Right atrium auricular region (tissue), 2 donors: ENCODE measurements around the gene RPL3. TPM values are rescaled to one million over a fixed set of nuclear protein-coding genes. Genes with fewer than 3 reads are reported as not detected.

Experiments used
- DNase-seq: peaks from one replicate; pipeline ENCODE4 v3.0.0-alpha.2; 2019; ENCODE audit warnings: low spot score
- H3K27ac ChIP-seq, 2 donors: fragments of 200-600 bp; sonication (generic); 1 replicate in 1 of 2; 2 replicates in 1 of 2; pipeline ENCODE4 v1.5.1; 2016 to 2019
- H3K27me3 ChIP-seq, 2 donors: fragments of 200-600 bp; sonication (generic); one replicate each; pipeline versions ENCODE4 v1.5.1 to v1.6.0; 2017 to 2019
- H3K36me3 ChIP-seq: fragments of 200-600 bp; sonication (generic); one replicate; pipeline ENCODE4 v1.5.1; 2016
- H3K4me1 ChIP-seq, 2 donors: fragments of 200-600 bp; sonication (generic); one replicate each; pipeline versions ENCODE4 v1.5.1 to v1.6.0; 2017 to 2019
- H3K4me3 ChIP-seq, 2 donors: fragments of 200-600 bp; sonication (generic); 1 replicate in 1 of 2; 2 replicates in 1 of 2; pipeline ENCODE4 v1.5.1; 2017 to 2019; ENCODE audit warnings: mild to moderate bottlenecking in 1 of 2, moderate library complexity in 1 of 2
- H3K9me3 ChIP-seq, 2 donors: fragments of 200-600 bp; sonication (generic); one replicate each; pipeline ENCODE4 v1.5.1; 2019
- CTCF ChIP-seq, 2 donors: fragments of 200-600 bp; sonication (generic); IDR thresholded peaks; one replicate each; pipeline ENCODE4 v1.5.1; 2019; ENCODE audit warnings: antibody characterized with exemption in 2 of 2
- total RNA-seq, 2 donors: library from RNA; depleted of rRNA; stranded (reverse); fragments of >200 nt; gene quantifications; one replicate each; pipeline ENCODE4 v1.1.0, GENCODE V29; 2016

The RPL3 gene
- total RNA-seq, 2 donors from 2014 or later, result 440 to 1,190 TPM

DNA sequence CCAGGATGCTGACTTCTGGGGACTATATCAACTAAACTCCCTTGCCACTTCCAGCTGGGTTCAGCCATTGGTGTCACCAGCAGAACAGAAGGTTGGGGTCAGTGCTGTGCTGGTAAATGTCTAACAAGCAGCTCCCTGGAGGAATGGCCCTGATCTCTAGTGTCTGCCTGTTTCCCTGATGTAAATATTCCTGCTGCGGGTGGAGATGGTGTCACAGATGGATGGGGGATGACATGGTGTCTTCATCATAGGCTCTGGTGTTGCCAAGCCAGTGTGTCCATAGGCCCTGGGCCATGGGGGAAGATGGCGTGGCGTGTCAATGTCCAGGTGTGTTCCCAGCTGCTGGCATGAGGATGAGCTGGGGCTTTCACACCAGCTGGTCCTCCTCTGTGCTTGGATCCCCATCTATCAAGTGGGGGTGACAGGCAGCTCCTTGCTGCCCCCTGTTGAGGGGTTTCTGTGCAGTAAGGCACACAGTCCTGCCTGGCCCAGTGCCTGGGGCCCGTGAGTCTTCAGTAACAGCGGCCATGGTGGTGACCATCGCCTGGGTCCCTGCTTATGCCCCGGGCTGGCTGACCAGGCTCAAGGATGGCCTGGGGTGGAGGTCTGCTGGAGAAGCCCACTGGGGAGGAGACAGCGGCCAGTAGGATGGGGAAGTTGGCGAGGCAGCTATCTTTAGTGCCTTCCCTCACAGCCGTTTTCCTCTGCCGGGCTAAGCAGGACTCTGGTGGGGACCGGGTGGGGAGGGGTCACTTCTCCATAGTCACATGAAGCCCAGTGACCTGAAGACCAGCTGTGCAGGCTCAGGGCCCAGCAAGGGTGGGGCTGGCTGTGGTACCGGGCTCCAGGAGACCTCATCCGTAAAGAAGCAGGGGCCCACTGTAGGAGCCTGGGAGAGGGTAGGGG, 12.7 kb downstream of the RPL3 start:
- Histone ChIP-seq H3K9me3 (no peaks in the 10 kb centered on the region), H3K36me3 (peaks cover 2% of the 10 kb centered on the region), H3K27me3 (no peaks in the 10 kb centered on the region), H3K4me3 (no peak overlapping the region), H3K27ac (no peak overlapping the region), H3K4me1 (peaks cover 0 to 41% of the 10 kb centered on the region in 2 donors)
- DNase-seq, result no peak
- peak in 1 of 2 donors; percentile 47 for TF ChIP-seq CTCF (IDR thresholded peaks at IDR 0.05)

- Histone ChIP-seq H3K4me1 (peaks cover 0 to 44% of the 10 kb centered on the region in 2 donors), H3K4me3 (no peak overlapping the region), H3K9me3 (no peaks in the 10 kb centered on the region), H3K36me3 (no peaks in the 10 kb centered on the region), H3K27me3 (no peaks in the 10 kb centered on the region), H3K27ac (no peak overlapping the region)
- no peak for TF ChIP-seq CTCF (IDR thresholded peaks at IDR 0.05)
- no peak for DNase-seq
These were observed 15.3 kb downstream of the RPL3 start for GRCh38 chr22:39303892-39304671.

GRCh38 chr22:39303358-39303757, 16.1 kb downstream of the RPL3 start:
- Histone ChIP-seq H3K36me3 (no peaks in the 10 kb centered on the region), H3K4me1 (peaks cover 0 to 44% of the 10 kb centered on the region in 2 donors), H3K4me3 (no peak overlapping the region), H3K9me3 (no peaks in the 10 kb centered on the region), H3K27ac (no peak overlapping the region), H3K27me3 (no peaks in the 10 kb centered on the region)
- DNase-seq, result no peak
- TF ChIP-seq CTCF (IDR thresholded peaks at IDR 0.05), result no peak

GRCh38 chr22:39302431-39302960, 16.9 kb downstream of the RPL3 start:
- H3K36me3 ChIP-seq, result no peaks in the 10 kb centered on the region
- H3K9me3 ChIP-seq, result no peaks in the 10 kb centered on the region
- TF ChIP-seq CTCF (IDR thresholded peaks at IDR 0.05), result no peak
- no peak overlapping the region for H3K4me3 ChIP-seq
- no peaks in the 10 kb centered on the region for H3K27me3 ChIP-seq
- no peak overlapping the region for H3K27ac ChIP-seq
- no peak for DNase-seq
- H3K4me1 ChIP-seq, result peaks cover 0 to 47% of the 10 kb centered on the region in 2 donors

GRCh38 chr22:39301926-39302325, 17.5 kb downstream of the RPL3 start:
- Histone ChIP-seq H3K4me3 (no peak overlapping the region), H3K27me3 (no peaks in the 10 kb centered on the region), H3K4me1 (peaks cover 0 to 49% of the 10 kb centered on the region in 2 donors), H3K36me3 (no peaks in the 10 kb centered on the region), H3K27ac (no peak overlapping the region), H3K9me3 (no peaks in the 10 kb centered on the region)
- no peak for DNase-seq
- TF ChIP-seq CTCF (IDR thresholded peaks at IDR 0.05), result no peak
